IMR-90 (cell line): Measurements from ENCODE around the gene CD6. TPM values are rescaled to one million over a fixed set of nuclear protein-coding genes. Genes with fewer than 3 reads are reported as not detected.

Experiments used
- ATAC-seq: fragments of 200-7000 bp; cut with Tn5 transposase; 2 replicates; pipeline ENCODE4 v1.9.1; 2020; ENCODE audit warnings: low read depth, mild to moderate bottlenecking, moderate library complexity
- BruUV-seq: library from RNA; stranded (reverse); fragments of 400-500 nt; replicated peaks from 2 replicates; lab custom pipeline; 2021; lab: Mats Ljungman, UMichigan
- CTCF ChIA-PET: fragments of 300-600 bp; formaldehyde crosslinking; extraction: SDS; loops from one replicate; lab custom pipeline; 2021; ENCODE audit warnings: antibody characterized with exemption; lab: Yijun Ruan, JAX
- POLR2A ChIA-PET: fragments of 300-600 bp; sonication (Branson Sonifier 250); formaldehyde crosslinking; loops from one replicate; lab custom pipeline; 2022; ENCODE audit warnings: antibody characterized with exemption; ENCODE audit not compliant: unreplicated experiment; lab: Charles Lee
- DNase-seq: peaks from one replicate; pipeline ENCODE4 v3.0.0; 2013
- H2AFZ ChIP-seq: replicated peaks from 2 replicates; pipeline ENCODE3; 2013; ENCODE audit warnings: low read length, mild to moderate bottlenecking; ENCODE audit not compliant: poor library complexity
- H2AK5ac ChIP-seq: 2 replicates; pipeline ENCODE4 v1.6.1; 2013; ENCODE audit warnings: low read depth, low read length, inconsistent platforms
- H2AK9ac ChIP-seq: replicated peaks from 2 replicates; pipeline ENCODE3; 2013; ENCODE audit warnings: mild to moderate bottlenecking, low read depth, low read length, moderate library complexity; ENCODE audit not compliant: poor library complexity
- H2BK120ac ChIP-seq: 2 replicates; pipeline ENCODE4 v1.6.1; 2013; ENCODE audit warnings: low read depth, low read length, inconsistent platforms
- H2BK15ac ChIP-seq: 3 replicates; pipeline ENCODE4 v1.6.1; 2013; ENCODE audit warnings: low read depth, low read length, inconsistent platforms
- H2BK20ac ChIP-seq: 2 replicates; pipeline ENCODE4 v1.6.1; 2013; ENCODE audit warnings: low read depth, mild to moderate bottlenecking, inconsistent platforms, low read length, moderate library complexity
- H2BK5ac ChIP-seq: 2 replicates; pipeline ENCODE4 v1.6.1; 2013; ENCODE audit warnings: mild to moderate bottlenecking, low read depth, low read length, inconsistent platforms; ENCODE audit not compliant: poor library complexity, severe bottlenecking
- H3K14ac ChIP-seq: replicated peaks from 2 replicates; pipeline ENCODE4 v1.6.1; 2013; ENCODE audit warnings: low read depth, low read length, inconsistent platforms
- H3K18ac ChIP-seq: 2 replicates; pipeline ENCODE4 v1.6.1; 2013; ENCODE audit warnings: low read depth, low read length, control low read depth
- H3K23ac ChIP-seq: 2 replicates; pipeline ENCODE4 v1.6.1; 2013; ENCODE audit warnings: low read depth, low read length, inconsistent platforms
- H3K27ac ChIP-seq: 2 replicates; pipeline ENCODE4 v1.5.1; 2013; ENCODE audit warnings: mild to moderate bottlenecking, control low read depth, low read length; ENCODE audit not compliant: insufficient read depth
- H3K27me3 ChIP-seq: 2 replicates; pipeline ENCODE4 v1.6.1; 2013; ENCODE audit warnings: low read length; ENCODE audit not compliant: control insufficient read depth, insufficient read depth
- H3K36me3 ChIP-seq: 2 replicates; pipeline ENCODE4 v1.6.1; 2013; ENCODE audit warnings: low read length, mixed read lengths; ENCODE audit not compliant: control insufficient read depth, insufficient read depth
- H3K4ac ChIP-seq: 2 replicates; pipeline ENCODE4 v1.6.1; 2013; ENCODE audit warnings: low read depth, low read length, inconsistent platforms
- H3K4me1 ChIP-seq: 2 replicates; pipeline ENCODE4 v1.6.1; 2013; ENCODE audit warnings: low read length, mixed read lengths; ENCODE audit not compliant: control insufficient read depth, insufficient read depth
- H3K4me2 ChIP-seq: 2 replicates; pipeline ENCODE4 v1.6.1; 2013; ENCODE audit warnings: low read depth, mild to moderate bottlenecking, control low read depth, low read length, moderate library complexity
- H3K4me3 ChIP-seq: 2 replicates; pipeline ENCODE4 v1.5.1; 2013; ENCODE audit warnings: low read depth, mild to moderate bottlenecking, control low read depth, low read length, moderate library complexity; ENCODE audit not compliant: insufficient read depth
- H3K56ac ChIP-seq: 2 replicates; pipeline ENCODE4 v1.6.1; 2013; ENCODE audit warnings: low read length, inconsistent platforms; ENCODE audit not compliant: insufficient read depth; ENCODE audit errors: extremely low read depth
- H3K79me1 ChIP-seq, 2 experiments: 2 replicates each; pipeline ENCODE4 v1.6.1; 2013; ENCODE audit warnings: low read length in 2 of 2, inconsistent platforms in 1 of 2, low read depth in 1 of 2
- H3K9ac ChIP-seq: 2 replicates; pipeline ENCODE4 v1.6.1; 2013; ENCODE audit warnings: low read depth, low read length, control low read depth
- H3K9me1 ChIP-seq: 2 replicates; pipeline ENCODE4 v1.6.1; 2013; ENCODE audit warnings: low read length, inconsistent platforms; ENCODE audit not compliant: insufficient read depth
- H3K9me3 ChIP-seq: 2 replicates; pipeline ENCODE4 v1.6.1; 2013; ENCODE audit warnings: low read length; ENCODE audit not compliant: control insufficient read depth, insufficient read depth
- H4K20me1 ChIP-seq: 2 replicates; pipeline ENCODE4 v1.6.1; 2013; ENCODE audit warnings: low read length, inconsistent platforms; ENCODE audit not compliant: insufficient read depth
- H4K5ac ChIP-seq: 2 replicates; pipeline ENCODE4 v1.6.1; 2013; ENCODE audit warnings: mild to moderate bottlenecking, low read depth, low read length, control low read depth
- H4K8ac ChIP-seq, 2 experiments: 2 replicates each; pipeline ENCODE4 v1.6.1; 2013; ENCODE audit warnings: low read depth in 2 of 2, low read length in 2 of 2, control low read depth in 1 of 2, inconsistent platforms in 1 of 2
- H4K91ac ChIP-seq: 2 replicates; pipeline ENCODE4 v1.6.1; 2013; ENCODE audit warnings: low read depth, low read length, inconsistent platforms; ENCODE audit not compliant: insufficient read depth
- CEBPB ChIP-seq: IDR thresholded peaks from 2 replicates; pipeline ENCODE4 v1.6.1; 2012; ENCODE audit warnings: low read depth, low read length, improper control_type of control experiment
- CTCF ChIP-seq: conservative IDR thresholded peaks from 2 replicates; pipeline ENCODE4 v1.5.1; 2012; ENCODE audit warnings: mild to moderate bottlenecking, low read depth, low read length, improper control_type of control experiment
- ELK1 ChIP-seq: fragments of 150-350 bp; IDR thresholded peaks from 2 replicates; pipeline ENCODE4 v1.6.1; 2016; ENCODE audit warnings: low read depth, mild to moderate bottlenecking, low read length, moderate library complexity, borderline replicate concordance
- FOS ChIP-seq: fragments of 150-350 bp; IDR thresholded peaks from 2 replicates; pipeline ENCODE4 v1.6.1; 2016; ENCODE audit warnings: low read depth, low read length
- NFE2L2 ChIP-seq: fragments of 150-350 bp; IDR thresholded peaks from 2 replicates; pipeline ENCODE4 v1.6.1; 2016; ENCODE audit warnings: low read depth, mild to moderate bottlenecking, low read length
- RAD21 ChIP-seq: IDR thresholded peaks from 2 replicates; pipeline ENCODE4 v1.6.1; 2012; ENCODE audit warnings: low read length, improper control_type of control experiment
- USF2 ChIP-seq: fragments of 150-350 bp; IDR thresholded peaks from 2 replicates; pipeline ENCODE4 v1.6.1; 2017; ENCODE audit warnings: mild to moderate bottlenecking, antibody characterized with exemption, low read length, low read depth
- WGBS, 2 experiments: methylation state at CpG; one replicate each; pipeline versions ENCODE4 v1.1.5 to v1.1.7; 2013; ENCODE audit warnings: missing lambda C conversion rate in 2 of 2; ENCODE audit not compliant: insufficient read length in 1 of 2; ENCODE audit errors: extremely low coverage in 2 of 2; 5-methylcytosine and 5-hydroxymethylcytosine counted together
- dilution Hi-C: fragments of 300-500 bp; cut with HindIII; formaldehyde crosslinking; loops from one replicate; pipeline ENCODE4 v1.14.3; 2018; ENCODE audit warnings: low sequenced_read_pairs; ENCODE audit not compliant: unreplicated experiment
- in situ Hi-C: fragments of 300-500 bp; cut with MboI; formaldehyde crosslinking; loops from 3 replicates; pipeline ENCODE4 v1.14.3; 2019; ENCODE audit warnings: low sequenced_read_pairs, inconsistent platforms, mixed read lengths
- intact Hi-C: fragments of 100-400 bp; cut with micrococcal nuclease; formaldehyde crosslinking; loops from 2 replicates; pipeline ENCODE4 v1.10.0; 2022
- polyA plus RNA-seq, 3 experiments: library from polyadenylated mRNA; depleted of rRNA; stranded (reverse); fragments of >200 nt; gene quantifications; 2 replicates each; pipeline ENCODE4 v1.2.3, GENCODE V29; 2012; ENCODE audit warnings: low replicate concordance in 1 of 3
- total RNA-seq: library from RNA; depleted of rRNA; stranded (reverse); fragments of >200 nt; gene quantifications from 2 replicates; pipeline ENCODE4 v1.2.3, GENCODE V29; 2012

Gene CD6
- total and polyA plus RNA-seq, 2 of the 4 experiments (the other 2 are of a cell fraction): not detected

- no peak for TF ChIP-seq RAD21
- no peak for TF ChIP-seq CTCF
- TF ChIP-seq USF2: no peak
- TF ChIP-seq NFE2L2: no peak
- no peak for TF ChIP-seq CEBPB
- TF ChIP-seq FOS: no peak
- no peak for TF ChIP-seq ELK1
- Histone ChIP-seq H4K5ac (no peak overlapping the region), H4K20me1 (no peaks in the 10 kb centered on the region), H3K9me1 (0 out of 2 replicates have a peak, but pooled peaks cover 3% of the 10 kb centered on the region), H2BK15ac (no peak overlapping the region), H2AFZ (no peak overlapping the region), H3K4me3 (no peak overlapping the region), H3K9ac (no peak overlapping the region), H3K27me3 (no peaks in the 10 kb centered on the region), H3K14ac (no peak overlapping the region), H3K23ac (no peak overlapping the region), H4K8ac (no peak overlapping the region), H3K4me2 (no peak overlapping the region), H2BK20ac (no peak overlapping the region), H3K79me1 (no peaks in the 10 kb centered on the region), H2BK120ac (no peak overlapping the region), H4K91ac (no peak overlapping the region), H3K9me3 (no peaks in the 10 kb centered on the region), H3K4me1 (peaks cover 4% of the 10 kb centered on the region; the same call in 1 of the 2 replicates), H2AK5ac (no peak overlapping the region), H3K27ac (no peak overlapping the region), H3K36me3 (peaks cover 28% of the 10 kb centered on the region), H3K56ac (no peak overlapping the region), H3K4ac (no peak overlapping the region), H3K18ac (no peak overlapping the region), H2BK5ac (no peak overlapping the region), H2AK9ac (no peak overlapping the region)
- ATAC-seq: no peak
- POLR2A ChIA-PET: no interaction called here
- in situ Hi-C loops (no loop called here), intact Hi-C loops (no loop called here), dilution Hi-C loops (no loop called here)
- DNase-seq: peak; percentile 32
- no TSS peak for BruUV-seq
- CTCF ChIA-PET: no interaction called here
- WGBS, 2 experiments: no CpG with 5 or more reads among the region's 2 CpGs
Observed at GRCh38 chr11:60939855-60940254, 31.6 kb upstream of the CD6 start.
